HUES48 (cell line): ENCODE measurements around the gene SLC35E2B.
"Not testable (repeated sequence)": the region's sequence is repeated elsewhere in the genome, so short reads cannot be mapped to it uniquely, and the experiment has no call there.

Experiments used
- H3K27ac ChIP-seq: one replicate; pipeline ENCODE4 v1.7.0; 2013; ENCODE audit warnings: low read depth, low read length, inconsistent platforms
- H3K27me3 ChIP-seq: 2 replicates; pipeline ENCODE4 v1.6.1; 2013; ENCODE audit warnings: mild to moderate bottlenecking, low read length; ENCODE audit not compliant: control insufficient read depth, insufficient read depth
- H3K36me3 ChIP-seq: 2 replicates; pipeline ENCODE4 v1.6.1; 2013; ENCODE audit warnings: low read length; ENCODE audit not compliant: control insufficient read depth, insufficient read depth
- H3K4me1 ChIP-seq: 2 replicates; pipeline ENCODE4 v1.6.1; 2013; ENCODE audit warnings: mild to moderate bottlenecking, low read length; ENCODE audit not compliant: control insufficient read depth, insufficient read depth
- H3K4me3 ChIP-seq: 2 replicates; pipeline ENCODE4 v1.5.1; 2013; ENCODE audit warnings: mild to moderate bottlenecking, low read depth, low read length
- H3K9ac ChIP-seq: 2 replicates; pipeline ENCODE4 v1.6.1; 2013; ENCODE audit warnings: mild to moderate bottlenecking, low read depth, low read length, moderate library complexity
- H3K9me3 ChIP-seq: 2 replicates; pipeline ENCODE4 v1.6.1; 2013; ENCODE audit warnings: low read length; ENCODE audit not compliant: control insufficient read depth, insufficient read depth

The SLC35E2B gene

DNA sequence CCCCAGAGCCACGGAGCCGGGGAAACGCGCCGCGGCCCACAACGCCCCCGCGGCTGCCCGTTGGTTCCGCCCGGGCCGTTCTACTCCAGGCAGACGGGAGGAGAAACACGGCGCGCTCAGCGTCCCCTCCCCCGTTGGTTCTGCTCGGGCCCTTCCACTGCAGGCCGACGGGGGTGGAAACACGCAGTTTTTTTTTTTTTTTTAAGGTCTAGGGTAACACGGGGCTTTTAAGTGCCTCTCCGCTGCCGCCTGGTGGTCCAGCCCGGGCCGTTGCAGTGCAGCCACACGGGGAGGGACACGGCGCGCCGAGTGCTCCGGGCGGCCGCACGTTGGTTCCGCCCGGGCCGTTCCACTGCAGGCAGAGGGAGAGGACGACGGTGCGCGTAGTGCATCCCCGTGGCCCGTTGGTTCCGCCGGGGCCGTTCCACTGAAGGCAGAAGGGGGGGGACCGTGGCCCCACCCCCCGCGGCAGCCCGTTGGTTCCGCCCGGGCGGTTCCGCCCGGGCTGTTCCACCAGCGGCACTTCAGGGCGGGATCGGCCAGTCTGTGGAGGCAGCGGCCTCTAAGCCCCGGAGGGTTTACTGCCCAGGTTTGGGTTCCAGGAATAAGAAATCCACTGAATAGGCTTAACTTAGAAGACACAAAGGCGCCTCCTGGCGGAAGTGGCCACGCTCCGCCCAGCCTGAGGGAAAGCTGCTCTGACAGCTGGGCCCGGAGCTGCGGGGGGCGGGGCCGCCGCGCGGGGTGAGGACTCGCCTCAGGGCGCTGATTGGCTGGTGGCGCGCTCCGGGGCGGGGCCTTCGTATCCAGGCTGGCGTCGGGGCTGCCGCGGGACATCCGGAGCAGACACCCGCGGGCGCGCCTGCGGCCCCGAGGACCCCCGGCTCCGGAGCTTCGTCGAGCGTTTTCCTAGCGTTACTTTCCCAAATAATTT is at the start of gene SLC35E2B:
SLC35E2B (minus strand) TSS at position 82 of the 934 bp plus-strand sequence. CDS start 16,096 bp downstream, outside the sequence.
- not testable (repeated sequence) for H3K27me3 ChIP-seq, H3K9me3 ChIP-seq, H3K4me1 ChIP-seq, H3K36me3 ChIP-seq
- Histone ChIP-seq H3K9ac (peak within 1 kb of the TSS; percentile 93), H3K4me3 (peak within 1 kb of the TSS; percentile 63), H3K27ac (peak within 1 kb of the TSS; percentile 93)

DNA sequence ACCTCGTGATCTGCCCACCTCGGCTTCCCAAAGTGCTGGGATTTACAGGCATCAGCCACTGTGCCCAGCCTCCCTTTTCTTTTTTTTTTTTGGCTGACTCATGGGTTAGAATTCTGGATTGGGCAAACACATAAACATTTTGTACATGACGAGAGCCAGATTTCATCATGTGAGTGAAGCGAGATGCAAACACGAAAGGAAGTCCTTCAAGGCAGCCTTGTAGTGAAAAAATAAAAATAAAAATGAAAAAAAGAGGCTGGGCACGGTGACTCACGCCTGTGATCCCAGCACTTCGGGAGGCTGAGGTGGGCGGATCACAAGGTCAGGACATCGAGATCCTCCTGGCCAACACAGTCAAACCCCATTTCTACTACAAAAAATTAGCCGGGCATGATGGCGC is 48.4 kb upstream of the SLC35E2B start:
- H3K4me3 ChIP-seq, H3K36me3 ChIP-seq, H3K27ac ChIP-seq, H3K9ac ChIP-seq, H3K9me3 ChIP-seq, H3K4me1 ChIP-seq, H3K27me3 ChIP-seq: not testable (repeated sequence)

DNA sequence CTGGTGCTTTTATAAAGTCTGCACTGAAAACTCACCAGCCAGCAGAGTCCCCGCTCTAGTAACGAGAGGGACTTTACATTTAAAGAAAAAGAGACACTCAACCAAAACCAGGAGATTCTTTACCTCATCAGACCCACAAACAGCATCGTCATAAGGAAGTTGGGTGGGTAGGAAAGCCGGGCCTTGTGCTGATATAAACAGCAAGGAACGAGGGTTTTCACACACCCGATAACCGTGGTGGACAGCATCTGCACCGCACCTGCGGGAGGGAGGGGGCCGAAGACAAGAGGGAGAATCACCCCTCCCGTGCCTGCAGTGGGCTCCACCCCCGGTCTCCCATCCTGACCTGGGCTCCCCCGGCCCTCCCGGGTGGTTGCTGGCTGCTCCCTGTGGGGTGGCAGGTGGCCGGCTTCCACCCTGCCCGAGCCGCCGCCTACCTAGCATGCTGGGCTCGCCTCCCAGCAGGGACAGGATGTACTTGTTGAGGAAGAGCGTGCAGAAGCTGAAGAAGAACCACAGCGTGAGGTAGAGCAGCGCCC is 46.3 kb upstream of the SLC35E2B start:
- not testable (repeated sequence) for H3K27me3 ChIP-seq, H3K36me3 ChIP-seq, H3K9ac ChIP-seq, H3K4me1 ChIP-seq, H3K4me3 ChIP-seq, H3K27ac ChIP-seq, H3K9me3 ChIP-seq

DNA sequence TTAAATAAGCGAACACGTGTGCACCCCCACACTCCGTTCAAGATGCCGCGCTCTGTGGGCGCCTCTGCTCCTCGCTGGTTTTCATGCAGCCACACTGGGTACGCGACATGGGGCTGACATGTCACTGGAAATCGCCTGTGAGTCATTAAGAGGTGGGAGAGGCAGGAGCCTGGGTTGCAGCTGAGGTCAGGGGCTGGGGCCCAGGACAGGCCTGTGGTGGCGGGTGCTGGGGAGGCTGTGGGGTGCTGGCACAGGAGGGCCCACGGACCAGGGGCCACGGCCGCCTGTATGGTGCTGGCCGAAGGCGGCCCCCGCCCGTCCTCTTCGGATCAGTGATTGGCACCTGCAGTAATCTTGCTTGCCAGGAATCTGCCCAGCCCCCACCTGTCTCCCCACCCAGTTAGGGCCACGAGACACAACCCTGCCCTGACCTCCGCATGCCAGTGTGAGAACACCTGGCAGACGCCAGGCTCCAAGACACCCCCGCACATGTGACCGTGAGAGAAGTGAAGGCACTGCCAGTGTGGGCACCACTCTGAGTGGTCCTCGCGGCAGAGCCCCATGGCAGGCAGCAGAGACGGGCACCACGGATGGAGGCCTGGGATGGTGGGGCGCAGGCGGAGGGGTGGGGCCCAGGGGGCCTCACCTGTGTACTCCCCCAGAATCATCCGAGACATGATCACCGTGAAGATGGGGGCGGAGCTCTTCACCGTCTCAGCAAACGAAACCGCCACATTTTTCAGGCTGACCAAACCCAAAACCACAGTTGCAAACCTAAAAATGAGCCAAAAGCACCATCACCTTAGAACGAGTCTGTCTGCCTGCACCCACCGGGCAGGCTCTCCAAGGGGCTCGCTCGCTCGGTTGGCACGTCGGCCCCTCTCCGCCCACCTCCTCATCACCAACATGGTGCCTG is 45.3 kb upstream of the SLC35E2B start:
- not testable (repeated sequence) for H3K4me3 ChIP-seq, H3K9ac ChIP-seq, H3K27ac ChIP-seq, H3K9me3 ChIP-seq, H3K27me3 ChIP-seq, H3K4me1 ChIP-seq
- H3K36me3 ChIP-seq = peaks cover 12% of the 10 kb centered on the region

DNA sequence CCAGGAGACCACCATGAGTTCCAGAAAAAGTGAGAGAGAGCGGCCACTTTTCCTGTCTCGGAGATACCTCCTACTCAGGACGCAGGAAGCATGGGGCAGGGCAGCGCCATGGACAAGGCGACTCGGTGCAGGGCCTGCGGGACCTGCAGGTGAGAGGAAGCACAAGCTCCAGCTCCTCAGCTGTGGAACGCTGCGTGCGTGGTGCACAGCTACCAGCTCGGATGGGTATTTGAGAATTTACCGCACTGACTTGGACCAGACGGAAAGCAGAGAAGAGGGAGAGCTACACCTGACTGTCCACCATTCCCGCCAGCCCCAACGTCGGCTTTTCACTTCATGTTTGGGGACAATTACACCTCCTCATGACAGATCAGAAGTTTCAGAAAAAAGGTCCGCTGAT is 39.8 kb upstream of the SLC35E2B start:
- Histone ChIP-seq H3K9ac (no peak overlapping the region), H3K4me1 (no peaks in the 10 kb centered on the region), H3K9me3 (no peaks in the 10 kb centered on the region), H3K27ac (no peak overlapping the region), H3K27me3 (no peaks in the 10 kb centered on the region), H3K4me3 (no peak overlapping the region), H3K36me3 (peaks cover 29% of the 10 kb centered on the region)

DNA sequence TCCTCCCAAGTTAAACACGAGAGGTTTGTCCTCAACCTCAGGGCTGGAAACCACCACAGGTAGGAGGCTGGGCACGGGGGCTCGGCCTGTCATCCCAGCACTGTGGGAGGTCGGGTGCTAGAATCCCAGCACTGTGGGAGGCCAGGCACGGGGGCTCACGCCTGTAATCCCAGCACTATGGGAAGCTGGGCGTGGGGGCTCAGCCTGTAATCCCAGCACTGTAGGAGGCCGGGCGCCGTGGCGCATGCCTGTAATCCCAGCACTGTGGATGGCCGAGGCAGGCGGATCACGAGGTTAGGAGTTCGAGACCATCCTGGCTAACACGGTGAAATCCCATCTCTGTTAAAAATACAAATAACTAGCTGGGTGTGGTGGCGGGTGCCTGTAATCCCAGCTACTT is 38.3 kb upstream of the SLC35E2B start:
- peaks cover 29% of the 10 kb centered on the region for H3K36me3 ChIP-seq
- no peaks in the 10 kb centered on the region for H3K27me3 ChIP-seq
- H3K9me3 ChIP-seq = no peaks in the 10 kb centered on the region
- no peak overlapping the region for H3K27ac ChIP-seq
- H3K4me3 ChIP-seq = no peak overlapping the region
- H3K9ac ChIP-seq = no peak overlapping the region
- H3K4me1 ChIP-seq = no peaks in the 10 kb centered on the region

DNA sequence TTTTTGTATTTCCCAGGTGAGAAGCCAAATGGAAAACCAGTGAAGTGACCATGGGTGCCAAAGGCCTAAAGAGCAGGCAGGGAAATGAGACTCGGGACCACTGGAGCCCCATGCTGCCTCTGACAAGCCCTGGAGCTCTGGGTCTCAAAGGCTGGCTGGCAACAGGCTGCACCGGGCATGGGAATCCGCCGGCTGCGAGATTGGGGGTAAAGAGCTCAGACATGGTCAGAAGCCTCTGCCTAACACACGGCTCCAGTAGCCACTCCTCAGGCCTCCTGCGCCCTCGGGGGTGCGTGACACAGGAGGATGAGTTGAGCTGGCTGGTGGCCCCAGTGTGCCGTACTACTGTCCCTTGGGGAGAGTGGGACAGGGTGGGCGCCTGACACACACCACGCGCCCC is 37.6 kb upstream of the SLC35E2B start:
- H3K27me3 ChIP-seq, H3K4me3 ChIP-seq, H3K9me3 ChIP-seq, H3K4me1 ChIP-seq, H3K9ac ChIP-seq, H3K27ac ChIP-seq: not testable (repeated sequence)
- H3K36me3 ChIP-seq = peaks cover 27% of the 10 kb centered on the region

DNA sequence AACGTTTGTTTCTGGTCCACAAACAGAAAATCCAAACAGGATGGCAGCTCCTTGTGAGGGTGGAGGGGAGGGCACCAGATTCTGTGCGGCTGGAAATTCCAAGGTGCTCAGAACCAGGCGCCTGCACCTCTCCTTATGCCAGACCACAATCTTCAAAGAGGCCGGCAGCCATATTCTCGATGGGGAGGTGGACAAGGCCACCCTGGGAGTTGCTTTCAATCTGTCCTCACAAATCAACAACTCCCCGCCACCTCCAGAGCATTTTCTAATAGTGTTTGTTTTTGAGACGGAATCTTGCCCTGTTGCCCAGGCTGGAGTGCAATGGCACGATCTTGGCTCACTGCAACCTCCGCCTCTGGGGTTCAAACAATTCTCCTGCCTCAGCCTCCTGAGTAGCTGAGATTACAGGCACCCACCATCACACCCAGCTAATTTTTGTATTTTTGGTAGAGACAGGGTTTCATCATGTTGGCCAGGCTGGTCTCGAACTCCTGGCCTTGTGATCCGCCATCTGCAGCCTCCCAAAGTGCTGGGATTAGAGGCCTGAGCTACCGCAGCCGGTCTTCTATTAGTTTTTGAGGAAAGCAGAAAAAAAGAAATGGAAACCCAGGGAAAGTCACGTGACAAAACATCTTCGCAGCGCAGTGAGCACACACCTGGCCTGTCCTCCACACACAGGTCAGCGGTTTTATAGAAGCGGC is 36.7 kb upstream of the SLC35E2B start:
- H3K9ac ChIP-seq, H3K27ac ChIP-seq, H3K4me1 ChIP-seq, H3K9me3 ChIP-seq, H3K4me3 ChIP-seq, H3K27me3 ChIP-seq: not testable (repeated sequence)
- H3K36me3 ChIP-seq = peaks cover 22% of the 10 kb centered on the region

DNA sequence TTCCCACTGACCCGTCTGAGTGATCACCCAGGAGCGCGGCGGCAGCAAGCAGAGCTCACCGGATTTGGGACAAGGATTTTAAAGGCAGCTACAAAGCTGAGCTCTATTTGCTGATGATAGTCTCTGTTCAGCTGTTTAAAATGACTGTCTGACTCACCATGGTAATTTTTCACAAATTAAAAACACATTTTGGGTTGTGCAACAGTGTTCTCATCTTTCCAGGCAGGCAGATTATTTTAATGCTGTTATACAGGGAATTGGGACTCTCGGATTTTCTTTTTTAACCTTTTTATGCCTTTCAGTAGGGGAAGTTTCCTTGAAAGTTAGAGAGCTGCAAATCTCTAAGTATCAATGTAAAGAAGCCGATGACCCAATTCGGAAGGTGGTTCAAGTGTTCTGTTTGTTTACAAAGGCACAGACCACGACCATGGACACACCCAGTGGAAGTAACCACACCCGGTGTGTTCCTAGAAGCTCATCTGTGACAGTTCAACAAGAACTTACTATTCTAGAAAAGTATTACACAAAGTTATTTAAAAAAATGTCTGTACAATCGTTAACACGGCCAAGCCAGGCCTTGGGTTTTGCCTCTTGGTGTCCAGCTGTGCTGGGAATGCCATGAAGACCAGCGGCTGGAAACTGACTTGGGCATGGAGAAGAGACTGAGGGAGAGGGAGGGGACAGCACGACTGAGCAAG is 35.9 kb upstream of the SLC35E2B start:
- not testable (repeated sequence) for H3K27ac ChIP-seq, H3K4me3 ChIP-seq, H3K9me3 ChIP-seq, H3K27me3 ChIP-seq, H3K9ac ChIP-seq, H3K4me1 ChIP-seq
- peaks cover 19% of the 10 kb centered on the region for H3K36me3 ChIP-seq

DNA sequence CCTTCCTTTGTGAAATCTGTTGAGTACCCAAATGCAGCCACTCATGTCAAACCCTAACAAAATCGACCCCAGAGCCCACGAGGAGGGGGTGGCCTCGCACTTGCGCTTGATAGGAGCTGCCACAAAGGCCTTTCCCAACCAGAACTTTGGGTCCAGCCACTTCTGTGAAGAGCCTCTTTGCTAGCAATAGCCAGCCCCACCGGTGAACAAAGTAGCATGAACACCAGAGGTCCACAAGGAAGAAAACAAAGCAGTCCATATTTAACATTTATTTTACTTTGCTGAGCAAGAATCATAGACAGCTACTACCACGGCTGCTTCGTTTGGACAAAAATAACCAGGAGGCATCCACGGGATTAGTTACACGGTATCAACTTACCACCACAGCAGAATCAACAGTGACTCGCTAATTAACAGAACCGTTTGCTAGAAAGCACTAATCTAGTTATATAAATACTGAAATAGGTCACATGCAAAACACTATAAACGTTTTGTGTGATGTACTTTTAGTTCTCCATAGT is 34.6 kb upstream of the SLC35E2B start:
- H3K27me3 ChIP-seq, H3K4me1 ChIP-seq, H3K9me3 ChIP-seq, H3K27ac ChIP-seq, H3K9ac ChIP-seq, H3K4me3 ChIP-seq: not testable (repeated sequence)
- peaks cover 11% of the 10 kb centered on the region for H3K36me3 ChIP-seq
